Measurements from ENCODE around the gene PRR15L. TPM values are rescaled to one million over a fixed set of nuclear protein-coding genes. Genes with fewer than 3 reads are reported as not detected.
A peak's percentile ranks its signal among the peaks of the same experiment; 100 is the strongest.

Gene PRR15L
- polyA plus RNA-seq, 4 donors = 159 to 388 (median 277) TPM

GRCh38 chr17:47949946-47950345 lies 7.7 kb downstream of the PRR15L start:
- Histone ChIP-seq H3K27ac (ENCODE audit: low read depth in 1 of 3, low read length in 2 of 3) (peak overlapping the region; percentile 77 to 93 (median 83)), H3K4me1 (ENCODE audit: control insufficient read depth in 3 of 3, insufficient read depth in 2 of 3, low read depth in 1 of 3, low read length in 2 of 3) (peaks cover 0 to 69% (median 0%) of the 10 kb centered on the region in 3 donors), H3K4me3 (ENCODE audit: low read depth in 1 of 3, low read length in 3 of 3) (no peak overlapping the region), H3K9me3 (ENCODE audit: control insufficient read depth in 2 of 2, insufficient read depth in 1 of 2, low read depth in 1 of 2, low read length in 1 of 2) (no peaks in the 10 kb centered on the region), H3K27me3 (ENCODE audit: control insufficient read depth in 3 of 3, insufficient read depth in 3 of 3, low read length in 3 of 3) (no peaks in the 10 kb centered on the region), H3K36me3 (ENCODE audit: control insufficient read depth in 3 of 3, insufficient read depth in 2 of 3, low read depth in 1 of 3, low read length in 3 of 3) (peaks cover 6 to 84% (median 10%) of the 10 kb centered on the region in 3 donors)
- DNase-seq (peak; percentile 41 to 46), FAIRE-seq (no peak)
- 15 to 47% (median 28%) methylated on average over 3 of the region's 3 CpGs for WGBS, 3 donors

- WGBS, 3 donors = 1 to 4% (median 4%) methylated on average over 22 of the region's 22 CpGs
Observed at GRCh38 chr17:47949197-47949759, 8.4 kb downstream of the PRR15L start.

DNA sequence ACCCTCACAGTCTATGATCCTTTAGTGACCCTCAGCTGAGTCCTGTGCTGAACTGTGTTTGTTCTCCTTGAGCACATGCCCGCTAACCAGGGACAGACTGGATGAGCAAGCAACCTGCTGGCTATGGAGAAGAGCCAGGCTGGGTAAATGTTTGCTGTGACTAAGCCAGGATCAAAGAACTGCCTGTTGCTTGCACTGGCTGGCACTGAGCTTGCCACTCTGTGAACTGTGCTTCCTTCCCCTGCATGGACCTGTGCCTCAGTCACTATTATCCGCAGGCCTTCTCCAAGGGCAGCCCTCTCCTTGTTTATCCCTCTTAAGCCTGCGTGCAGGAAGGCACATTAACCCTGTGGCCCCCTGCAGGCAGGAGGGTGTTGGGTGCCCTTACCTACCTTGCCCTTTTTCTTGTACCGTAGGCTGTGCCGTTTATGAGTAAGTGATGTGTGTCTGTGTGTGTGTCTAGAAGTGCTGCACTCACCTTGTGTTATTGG lies 8.9 kb downstream of the PRR15L start:
- peaks cover 0 to 66% (median 0%) of the 10 kb centered on the region in 3 donors for H3K4me1 ChIP-seq (ENCODE audit: control insufficient read depth in 3 of 3, insufficient read depth in 2 of 3, low read depth in 1 of 3, low read length in 2 of 3)
- no peaks in the 10 kb centered on the region for H3K9me3 ChIP-seq (ENCODE audit: control insufficient read depth in 2 of 2, insufficient read depth in 1 of 2, low read depth in 1 of 2, low read length in 1 of 2)
- no peak for FAIRE-seq
- DNase-seq = peak in 1 of 2 donors; percentile 64
- 18 to 37% (median 24%) methylated on average over 5 of the region's 5 CpGs for WGBS, 3 donors
- no peaks in the 10 kb centered on the region for H3K27me3 ChIP-seq (ENCODE audit: control insufficient read depth in 3 of 3, insufficient read depth in 3 of 3, low read length in 3 of 3)
- no peak overlapping the region for H3K4me3 ChIP-seq (ENCODE audit: low read depth in 1 of 3, low read length in 3 of 3)
- peaks cover 5 to 84% (median 6%) of the 10 kb centered on the region in 3 donors for H3K36me3 ChIP-seq (ENCODE audit: control insufficient read depth in 3 of 3, insufficient read depth in 2 of 3, low read depth in 1 of 3, low read length in 3 of 3)
- peak overlapping the region; percentile 77 to 93 (median 83) for H3K27ac ChIP-seq (ENCODE audit: low read depth in 1 of 3, low read length in 2 of 3)

More at GRCh38 chr17:47949197-47949759, 8.4 kb downstream of the PRR15L start:
- H3K4me1 ChIP-seq (ENCODE audit: control insufficient read depth in 3 of 3, insufficient read depth in 2 of 3, low read depth in 1 of 3, low read length in 2 of 3) = peaks cover 0 to 69% (median 0%) of the 10 kb centered on the region in 3 donors
- H3K36me3 ChIP-seq (ENCODE audit: control insufficient read depth in 3 of 3, insufficient read depth in 2 of 3, low read depth in 1 of 3, low read length in 3 of 3) = peaks cover 6 to 84% (median 6%) of the 10 kb centered on the region in 3 donors
- no peaks in the 10 kb centered on the region for H3K27me3 ChIP-seq (ENCODE audit: control insufficient read depth in 3 of 3, insufficient read depth in 3 of 3, low read length in 3 of 3)
- FAIRE-seq (no peak), DNase-seq (peak; percentile 86 to 93)
- peak overlapping the region; percentile 77 to 93 (median 83) for H3K27ac ChIP-seq (ENCODE audit: low read depth in 1 of 3, low read length in 2 of 3)
- H3K9me3 ChIP-seq (ENCODE audit: control insufficient read depth in 2 of 2, insufficient read depth in 1 of 2, low read depth in 1 of 2, low read length in 1 of 2) = no peaks in the 10 kb centered on the region
- H3K4me3 ChIP-seq (ENCODE audit: low read depth in 1 of 3, low read length in 3 of 3) = peak overlapping the region in 1 of 3 donors; percentile 27

DNA sequence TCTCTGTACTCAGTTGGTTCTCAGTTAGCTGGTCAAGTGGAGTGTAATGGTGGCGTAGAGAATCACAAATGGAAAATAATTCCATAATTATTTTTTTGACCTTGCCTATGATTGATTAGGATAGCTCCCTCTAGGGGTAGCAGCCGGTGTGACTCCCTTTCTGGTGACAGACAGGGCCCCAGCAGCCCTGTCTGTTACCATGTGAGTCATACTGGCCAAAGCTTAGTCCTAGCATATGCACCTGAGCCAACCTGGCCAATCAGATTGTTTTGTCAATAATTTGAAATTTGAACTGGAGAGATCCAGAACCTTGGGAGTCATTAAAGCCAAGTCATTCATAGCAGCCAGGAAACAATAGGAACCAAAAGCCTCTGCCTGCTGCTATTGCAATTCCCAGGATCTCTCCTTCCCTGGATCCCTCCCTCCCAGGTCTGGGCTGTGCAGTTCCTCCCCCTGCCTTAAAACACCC lies 10.7 kb downstream of the PRR15L start:
- Histone ChIP-seq H3K27me3 (ENCODE audit: control insufficient read depth in 3 of 3, insufficient read depth in 3 of 3, low read length in 3 of 3) (no peaks in the 10 kb centered on the region), H3K4me3 (ENCODE audit: low read depth in 1 of 3, low read length in 3 of 3) (no peak overlapping the region), H3K27ac (ENCODE audit: low read depth in 1 of 3, low read length in 2 of 3) (peak overlapping the region in 1 of 3 donors; percentile 75), H3K4me1 (ENCODE audit: control insufficient read depth in 3 of 3, insufficient read depth in 2 of 3, low read depth in 1 of 3, low read length in 2 of 3) (peaks cover 0 to 63% (median 3%) of the 10 kb centered on the region in 3 donors), H3K36me3 (ENCODE audit: control insufficient read depth in 3 of 3, insufficient read depth in 2 of 3, low read depth in 1 of 3, low read length in 3 of 3) (peaks cover 5 to 72% (median 6%) of the 10 kb centered on the region in 3 donors), H3K9me3 (ENCODE audit: control insufficient read depth in 2 of 2, insufficient read depth in 1 of 2, low read depth in 1 of 2, low read length in 1 of 2) (no peaks in the 10 kb centered on the region)
- WGBS, 3 donors = 3 to 18% (median 4%) methylated on average over 2 of the region's 2 CpGs
- peak; percentile 92 to 98 for DNase-seq
- FAIRE-seq = no peak

DNA sequence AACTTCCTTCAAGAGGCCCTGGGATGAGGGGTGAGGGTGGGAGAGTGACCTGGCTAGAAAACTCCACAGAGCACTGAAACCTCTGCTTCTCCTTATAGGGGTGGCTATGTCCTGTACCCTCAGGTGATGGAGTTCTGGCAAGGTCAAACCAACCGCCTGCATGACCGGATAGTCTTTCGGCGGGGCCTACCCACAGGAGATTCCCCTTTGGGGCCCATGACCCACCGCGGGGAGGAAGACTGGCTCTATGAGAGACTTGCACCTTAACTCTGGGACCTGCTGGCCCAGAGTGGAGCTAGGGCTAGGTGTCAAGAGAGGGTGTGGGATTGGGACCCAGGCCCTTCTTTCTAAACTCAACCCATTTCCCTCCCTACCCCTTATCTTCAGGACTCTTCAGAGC lies 11.2 kb downstream of the PRR15L start:
- H3K27me3 ChIP-seq (ENCODE audit: control insufficient read depth in 3 of 3, insufficient read depth in 3 of 3, low read length in 3 of 3) = no peaks in the 10 kb centered on the region
- FAIRE-seq = no peak
- no peaks in the 10 kb centered on the region for H3K9me3 ChIP-seq (ENCODE audit: control insufficient read depth in 2 of 2, insufficient read depth in 1 of 2, low read depth in 1 of 2, low read length in 1 of 2)
- 83 to 90% (median 88%) methylated on average over 6 of the region's 6 CpGs for WGBS, 3 donors
- H3K4me1 ChIP-seq (ENCODE audit: control insufficient read depth in 3 of 3, insufficient read depth in 2 of 3, low read depth in 1 of 3, low read length in 2 of 3) = peaks cover 0 to 60% (median 3%) of the 10 kb centered on the region in 3 donors
- H3K4me3 ChIP-seq (ENCODE audit: low read depth in 1 of 3, low read length in 3 of 3) = no peak overlapping the region
- H3K27ac ChIP-seq (ENCODE audit: low read depth in 1 of 3, low read length in 2 of 3) = peak overlapping the region; percentile 52 to 54 (median 52)
- DNase-seq = no peak
- peaks cover 3 to 70% (median 3%) of the 10 kb centered on the region in 3 donors for H3K36me3 ChIP-seq (ENCODE audit: control insufficient read depth in 3 of 3, insufficient read depth in 2 of 3, low read depth in 1 of 3, low read length in 3 of 3)

DNA sequence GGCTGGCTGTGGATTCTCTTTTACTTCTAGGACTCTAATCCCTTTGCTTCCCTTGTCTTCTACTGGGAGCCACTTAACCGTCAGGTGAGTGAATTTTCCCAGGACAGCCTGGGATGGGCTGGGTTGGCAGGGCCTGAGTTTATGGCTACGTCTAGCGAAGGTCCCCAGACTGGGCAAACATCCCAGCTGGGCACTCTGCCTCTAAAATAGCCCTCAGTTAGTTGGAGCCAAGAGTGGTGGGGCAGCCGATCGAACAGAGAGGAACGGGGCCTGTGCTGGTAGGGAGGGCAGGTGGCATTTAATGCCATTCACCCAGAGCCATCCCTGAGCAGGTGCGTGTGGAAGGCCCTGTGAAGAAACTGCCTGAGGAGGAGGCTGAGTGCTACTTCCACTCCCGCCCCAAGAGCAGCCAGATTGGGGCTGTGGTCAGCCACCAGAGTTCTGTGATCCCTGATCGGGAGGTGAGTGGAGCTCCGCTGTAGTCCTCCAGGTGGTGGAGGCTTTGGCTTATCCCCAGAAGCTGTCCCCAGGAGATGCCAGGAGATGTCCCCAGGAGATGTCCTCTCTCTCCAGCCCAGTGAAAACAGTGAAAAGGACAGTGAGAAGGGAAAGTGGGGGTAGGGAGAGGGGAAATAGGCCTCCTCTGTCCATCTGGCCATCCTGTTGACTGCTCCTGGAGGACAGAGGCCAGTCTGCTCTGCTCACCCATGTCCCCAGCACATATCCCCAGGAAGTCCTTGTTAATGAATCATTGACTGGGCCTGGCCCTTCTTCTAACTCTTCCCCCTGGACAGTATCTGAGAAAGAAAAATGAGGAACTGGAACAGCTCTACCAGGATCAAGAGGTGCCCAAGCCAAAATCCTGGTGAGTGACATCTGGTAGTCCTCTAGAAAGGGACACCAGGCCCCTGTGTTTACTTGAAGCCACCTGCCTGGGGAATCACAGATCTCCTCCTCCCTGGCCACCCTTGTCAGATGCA lies 11.9 kb downstream of the PRR15L start:
- Histone ChIP-seq H3K36me3 (ENCODE audit: control insufficient read depth in 3 of 3, insufficient read depth in 2 of 3, low read depth in 1 of 3, low read length in 3 of 3) (peaks cover 0 to 64% (median 0%) of the 10 kb centered on the region in 3 donors), H3K27me3 (ENCODE audit: control insufficient read depth in 3 of 3, insufficient read depth in 3 of 3, low read length in 3 of 3) (no peaks in the 10 kb centered on the region), H3K27ac (ENCODE audit: low read depth in 1 of 3, low read length in 2 of 3) (peak overlapping the region; percentile 52 to 54 (median 52)), H3K9me3 (ENCODE audit: control insufficient read depth in 2 of 2, insufficient read depth in 1 of 2, low read depth in 1 of 2, low read length in 1 of 2) (no peaks in the 10 kb centered on the region), H3K4me3 (ENCODE audit: low read depth in 1 of 3, low read length in 3 of 3) (no peak overlapping the region), H3K4me1 (ENCODE audit: control insufficient read depth in 3 of 3, insufficient read depth in 2 of 3, low read depth in 1 of 3, low read length in 2 of 3) (peaks cover 0 to 57% (median 3%) of the 10 kb centered on the region in 3 donors)
- 63 to 85% (median 77%) methylated on average over 10 of the region's 10 CpGs for WGBS, 3 donors
- FAIRE-seq (no peak), DNase-seq (no peak)

GRCh38 chr17:47945080-47945479 lies 12.6 kb downstream of the PRR15L start:
- 74 to 83% (median 79%) methylated on average over 8 of the region's 8 CpGs for WGBS, 3 donors
- H3K4me1 ChIP-seq (ENCODE audit: control insufficient read depth in 3 of 3, insufficient read depth in 2 of 3, low read depth in 1 of 3, low read length in 2 of 3) = peaks cover 0 to 51% (median 3%) of the 10 kb centered on the region in 3 donors

DNA sequence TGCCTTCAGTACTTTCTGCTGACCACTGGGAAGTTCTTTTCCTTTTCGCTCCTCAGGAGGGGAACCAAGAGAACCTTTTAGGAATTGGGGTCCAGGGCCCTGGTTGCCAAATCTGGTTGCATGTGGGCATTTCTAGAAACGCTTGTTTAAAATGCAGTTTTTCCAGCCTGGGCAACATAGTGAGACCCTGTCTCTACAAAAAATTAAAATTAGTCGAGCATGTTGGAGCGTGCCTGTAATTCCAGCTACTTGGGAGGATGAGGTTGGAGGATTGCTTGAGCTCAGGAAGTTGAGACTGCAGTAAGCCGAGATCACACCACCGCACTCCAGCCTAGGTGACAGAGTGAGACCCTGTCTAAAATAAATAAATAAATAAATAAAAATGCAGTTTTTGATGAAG lies 15.1 kb downstream of the PRR15L start:
- FAIRE-seq = no peak
- peak overlapping the region in 1 of 3 donors; percentile 74 for H3K27ac ChIP-seq (ENCODE audit: low read depth in 1 of 3, low read length in 2 of 3)
- H3K4me3 ChIP-seq (ENCODE audit: low read depth in 1 of 3, low read length in 3 of 3) = peak overlapping the region in 2 of 3 donors; percentile 73 to 79
- no peaks in the 10 kb centered on the region for H3K9me3 ChIP-seq (ENCODE audit: control insufficient read depth in 2 of 2, insufficient read depth in 1 of 2, low read depth in 1 of 2, low read length in 1 of 2)
- WGBS, 3 donors = 74 to 77% (median 75%) methylated on average over 6 of the region's 6 CpGs
- no peak for DNase-seq
- H3K36me3 ChIP-seq (ENCODE audit: control insufficient read depth in 3 of 3, insufficient read depth in 2 of 3, low read depth in 1 of 3, low read length in 3 of 3) = peaks cover 0 to 36% (median 0%) of the 10 kb centered on the region in 3 donors
- no peaks in the 10 kb centered on the region for H3K27me3 ChIP-seq (ENCODE audit: control insufficient read depth in 3 of 3, insufficient read depth in 3 of 3, low read length in 3 of 3)
- peaks cover 0 to 32% (median 3%) of the 10 kb centered on the region in 3 donors for H3K4me1 ChIP-seq (ENCODE audit: control insufficient read depth in 3 of 3, insufficient read depth in 2 of 3, low read depth in 1 of 3, low read length in 2 of 3)

More at GRCh38 chr17:47945080-47945479, 12.6 kb downstream of the PRR15L start:
- Histone ChIP-seq H3K9me3 (ENCODE audit: control insufficient read depth in 2 of 2, insufficient read depth in 1 of 2, low read depth in 1 of 2, low read length in 1 of 2) (no peaks in the 10 kb centered on the region), H3K36me3 (ENCODE audit: control insufficient read depth in 3 of 3, insufficient read depth in 2 of 3, low read depth in 1 of 3, low read length in 3 of 3) (peaks cover 0 to 57% (median 0%) of the 10 kb centered on the region in 3 donors), H3K27me3 (ENCODE audit: control insufficient read depth in 3 of 3, insufficient read depth in 3 of 3, low read length in 3 of 3) (no peaks in the 10 kb centered on the region), H3K4me3 (ENCODE audit: low read depth in 1 of 3, low read length in 3 of 3) (no peak overlapping the region), H3K27ac (ENCODE audit: low read depth in 1 of 3, low read length in 2 of 3) (peak overlapping the region in 1 of 3 donors; percentile 2)
- FAIRE-seq (no peak), DNase-seq (no peak)

Measured in small intestine (tissue), 7 donors.